Body of pancreas (tissue), 4 donors: ENCODE data around the gene EIF4G2. TPM values are rescaled to one million over a fixed set of nuclear protein-coding genes. Genes with fewer than 3 reads are reported as not detected.

Experiments used
- ATAC-seq: fragments of 150-250 bp; one replicate; pipeline ENCODE4 v1.9.1; 2016
- DNase-seq, 4 donors: peaks; one replicate each; pipeline ENCODE4 v3.0.0-alpha.2; 2019
- H3K27ac ChIP-seq, 4 donors: fragments of 200-600 bp; sonication (generic); 1 replicate in 3 of 4; 2 replicates in 1 of 4; pipeline versions ENCODE4 v1.5.1 to v1.6.1; 2016 to 2019; ENCODE audit warnings: mild to moderate bottlenecking in 1 of 4, mixed read lengths in 1 of 4, moderate library complexity in 1 of 4
- H3K27me3 ChIP-seq, 2 donors: fragments of 200-600 bp; sonication (generic); one replicate each; pipeline ENCODE4 v1.6.0; 2016; ENCODE audit warnings: mild to moderate bottlenecking in 1 of 2
- H3K36me3 ChIP-seq, 2 donors: fragments of 200-600 bp; sonication (generic); replicated peaks in 1 of 2; 2 replicates each; pipeline ENCODE4 v1.5.1; 2016; ENCODE audit warnings: low read depth in 2 of 2; ENCODE audit not compliant: insufficient read depth in 1 of 2
- H3K4me1 ChIP-seq: fragments of 200-600 bp; sonication (generic); one replicate; pipeline ENCODE4 v1.6.0; 2016
- H3K4me3 ChIP-seq, 2 donors: fragments of 200-600 bp; sonication (generic); 1 replicate in 1 of 2; 2 replicates in 1 of 2; pipeline ENCODE4 v1.5.1; 2016 to 2019
- H3K9me3 ChIP-seq, 3 donors: fragments of 200-600 bp; sonication (generic); 1 replicate in 2 of 3; 2 replicates in 1 of 3; pipeline ENCODE4 v1.5.1; 2016
- CTCF ChIP-seq, 7 experiments: fragments of 450-650 bp in 4 of 7; fragments of 200-600 bp in 3 of 7; sonication (generic) in 3 of 7; IDR thresholded peaks; one replicate each; pipeline ENCODE4 v1.5.1; 2016 to 2019; ENCODE audit warnings: antibody characterized with exemption in 7 of 7
- POLR2A ChIP-seq, 3 donors: fragments of 450-650 bp; IDR thresholded peaks; one replicate each; pipeline ENCODE4 v1.6.1; 2016; ENCODE audit warnings: antibody characterized with exemption in 3 of 3, mild to moderate bottlenecking in 2 of 3
- WGBS, 2 donors: methylation state at CpG; one replicate each; pipeline ENCODE4 v1.1.5; 2017; 5-methylcytosine and 5-hydroxymethylcytosine counted together
- intact Hi-C: fragments of 100-400 bp; cut with DNase I; formaldehyde crosslinking; loops from one replicate; pipeline ENCODE4 v1.15.1; 2023
- total RNA-seq, 2 donors: library from RNA; depleted of rRNA; stranded (reverse); fragments of >200 nt; gene quantifications; one replicate each; pipeline ENCODE4 v1.1.0, GENCODE V29; 2016

The EIF4G2 gene
- total RNA-seq, 2 donors from 2014 or later: 223 to 230 TPM

GRCh38 chr11:10807493-10808234 lies 1.1 kb downstream of the EIF4G2 start:
- Histone ChIP-seq H3K9me3 (no peaks in the 10 kb centered on the region), H3K27ac (peak overlapping the region; percentile 75 to 98 (median 96)), H3K36me3 (peaks cover 31 to 33% of the 10 kb centered on the region in 2 donors), H3K27me3 (no peaks in the 10 kb centered on the region), H3K4me1 (peaks cover 36% of the 10 kb centered on the region), H3K4me3 (peak overlapping the region; percentile 83 to 94)
- ATAC-seq (peak; percentile 5), DNase-seq (peak; percentile 49 to 63 (median 54))
- WGBS, 2 donors: 0 to 1% methylated on average over 25 to 39 of the region's 39 CpGs
- TF ChIP-seq POLR2A (IDR thresholded peaks at IDR 0.05): no peak
- TF ChIP-seq CTCF (IDR thresholded peaks at IDR 0.05): no peak
- intact Hi-C loops: no loop called here

- peaks cover 39 to 45% of the 10 kb centered on the region in 2 donors for H3K36me3 ChIP-seq
- ATAC-seq: no peak
- peak overlapping the region in 1 of 4 donors; percentile 4 for H3K27ac ChIP-seq
- H3K27me3 ChIP-seq: no peaks in the 10 kb centered on the region
- no peaks in the 10 kb centered on the region for H3K9me3 ChIP-seq
- H3K4me3 ChIP-seq: no peak overlapping the region
- no peak for DNase-seq
- TF ChIP-seq POLR2A (IDR thresholded peaks at IDR 0.05): no peak
- TF ChIP-seq CTCF (IDR thresholded peaks at IDR 0.05): no peak
- intact Hi-C loops: no loop called here
- WGBS, 2 donors: 63 to 70% methylated on average over 4 of the region's 4 CpGs
- H3K4me1 ChIP-seq: peaks cover 46% of the 10 kb centered on the region
Measured at GRCh38 chr11:10806206-10806605, 2.5 kb downstream of the EIF4G2 start.

GRCh38 chr11:10805741-10806140 lies 3.0 kb downstream of the EIF4G2 start:
- Histone ChIP-seq H3K4me3 (no peak overlapping the region), H3K27ac (peak overlapping the region in 1 of 4 donors; percentile 4), H3K4me1 (peaks cover 46% of the 10 kb centered on the region), H3K27me3 (no peaks in the 10 kb centered on the region), H3K36me3 (peaks cover 43 to 49% of the 10 kb centered on the region in 2 donors), H3K9me3 (no peaks in the 10 kb centered on the region)
- 35 to 37% methylated on average over 8 of the region's 8 CpGs for WGBS, 2 donors
- intact Hi-C loops: no loop called here
- ATAC-seq (no peak), DNase-seq (no peak)
- TF ChIP-seq POLR2A (IDR thresholded peaks at IDR 0.05) (no peak), CTCF (IDR thresholded peaks at IDR 0.05) (no peak)

- Histone ChIP-seq H3K27me3 (no peaks in the 10 kb centered on the region), H3K9me3 (no peaks in the 10 kb centered on the region), H3K4me1 (peaks cover 40% of the 10 kb centered on the region), H3K4me3 (no peak overlapping the region), H3K27ac (no peak overlapping the region), H3K36me3 (peaks cover 57 to 68% of the 10 kb centered on the region in 2 donors)
- intact Hi-C loops: no loop called here
- 62 to 70% methylated on average over 6 of the region's 6 CpGs for WGBS, 2 donors
- no peak for TF ChIP-seq POLR2A (IDR thresholded peaks at IDR 0.05)
- no peak for TF ChIP-seq CTCF (IDR thresholded peaks at IDR 0.05)
- DNase-seq (no peak), ATAC-seq (no peak)
Measured at GRCh38 chr11:10803676-10804075, 5.0 kb downstream of the EIF4G2 start.

GRCh38 chr11:10800292-10800691 lies 8.4 kb downstream of the EIF4G2 start:
- Histone ChIP-seq H3K4me3 (no peak overlapping the region), H3K4me1 (peaks cover 19% of the 10 kb centered on the region), H3K36me3 (peaks cover 60 to 81% of the 10 kb centered on the region in 2 donors), H3K9me3 (no peaks in the 10 kb centered on the region), H3K27ac (no peak overlapping the region), H3K27me3 (no peaks in the 10 kb centered on the region)
- DNase-seq (no peak), ATAC-seq (no peak)
- TF ChIP-seq POLR2A (IDR thresholded peaks at IDR 0.05) (no peak), CTCF (IDR thresholded peaks at IDR 0.05) (no peak)
- intact Hi-C loops: no loop called here
- 61 to 77% methylated on average over 2 of the region's 2 CpGs for WGBS, 2 donors
